ENCODE data around the gene SLC26A6. TPM values are rescaled to one million over a fixed set of nuclear protein-coding genes. Genes with fewer than 3 reads are reported as not detected.

The SLC26A6 gene
- total and polyA plus RNA-seq, 7 donors, result 4.5 to 13.0 (median 6.2) TPM

GRCh38 chr3:48598323-48599076 is 36.8 kb downstream of the SLC26A6 start:
- Histone ChIP-seq H3K4me3 (peak overlapping the region; percentile 2), H3K9me3 (no peaks in the 10 kb centered on the region), H3K27me3 (ENCODE audit: insufficient read depth in 3 of 3, low read length in 2 of 3) (no peaks in the 10 kb centered on the region), H3K36me3 (ENCODE audit: insufficient read depth in 1 of 2, low read depth in 1 of 2) (peaks cover 22 to 50% of the 10 kb centered on the region in 2 donors), H3K4me1 (peaks cover 77% of the 10 kb centered on the region), H3K27ac (peak overlapping the region; percentile 94)
- TF ChIP-seq CTCF (IDR thresholded peaks at IDR 0.05), result no peak
- 17 to 30% (median 26%) methylated on average over 5 of the region's 5 CpGs for WGBS, 3 donors
- intact Hi-C loops (cut with DNase I), result no loop called here
- DNase-seq, result peak; percentile 70 to 91
- ATAC-seq, result peak; percentile 73 to 85 (median 82)

GRCh38 chr3:48597408-48597800 is 37.9 kb downstream of the SLC26A6 start:
- DNase-seq (no peak), ATAC-seq (no peak)
- Histone ChIP-seq H3K27me3 (ENCODE audit: insufficient read depth in 3 of 3, low read length in 2 of 3) (no peaks in the 10 kb centered on the region), H3K9me3 (no peaks in the 10 kb centered on the region), H3K36me3 (ENCODE audit: insufficient read depth in 1 of 2, low read depth in 1 of 2) (peaks cover 13 to 39% of the 10 kb centered on the region in 2 donors), H3K4me1 (peaks cover 77% of the 10 kb centered on the region), H3K4me3 (no peak overlapping the region), H3K27ac (peak overlapping the region; percentile 94)
- TF ChIP-seq CTCF (IDR thresholded peaks at IDR 0.05), result no peak
- WGBS, 3 donors, result 46 to 65% (median 49%) methylated on average over 6 of the region's 6 CpGs
- intact Hi-C loops (cut with DNase I), result no loop called here

GRCh38 chr3:48596676-48597407 is 38.4 kb downstream of the SLC26A6 start:
- no peak for ATAC-seq

DNA sequence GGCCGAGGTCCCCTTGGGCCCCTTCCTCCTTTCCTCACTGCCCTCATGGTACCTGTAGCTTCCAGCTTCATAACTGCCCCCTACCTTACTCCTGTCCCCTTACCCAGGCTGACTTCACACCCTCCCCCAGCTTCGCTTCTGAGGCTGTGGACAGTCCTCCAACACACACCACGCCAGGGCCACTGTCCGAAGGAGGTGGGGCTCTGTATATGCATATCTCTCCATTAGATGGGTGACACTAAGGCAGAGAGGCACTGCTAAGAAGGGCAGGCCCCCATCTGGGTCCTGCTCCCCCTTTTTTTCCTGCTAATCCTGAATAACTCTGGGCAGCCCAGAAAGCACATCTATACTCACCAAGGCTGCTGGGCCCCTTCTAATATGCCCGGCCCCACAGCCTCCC is 39.1 kb downstream of the SLC26A6 start:
- no peak for TF ChIP-seq CTCF (IDR thresholded peaks at IDR 0.05)
- ATAC-seq (no peak), DNase-seq (no peak)
- Histone ChIP-seq H3K9me3 (no peaks in the 10 kb centered on the region), H3K36me3 (ENCODE audit: insufficient read depth in 1 of 2, low read depth in 1 of 2) (peaks cover 11 to 27% of the 10 kb centered on the region in 2 donors), H3K27ac (peak overlapping the region; percentile 94), H3K27me3 (ENCODE audit: insufficient read depth in 3 of 3, low read length in 2 of 3) (no peaks in the 10 kb centered on the region), H3K4me3 (no peak overlapping the region), H3K4me1 (peaks cover 67% of the 10 kb centered on the region)
- intact Hi-C loops (cut with DNase I), result no loop called here
- 71 to 82% (median 71%) methylated on average over 5 of the region's 5 CpGs for WGBS, 3 donors

More at GRCh38 chr3:48596676-48597407, 38.4 kb downstream of the SLC26A6 start:
- peaks cover 73% of the 10 kb centered on the region for H3K4me1 ChIP-seq
- DNase-seq, result no peak
- intact Hi-C loops (cut with DNase I), result no loop called here
- WGBS, 3 donors, result 44 to 77% (median 62%) methylated on average over 8 of the region's 8 CpGs
- H3K9me3 ChIP-seq, result no peaks in the 10 kb centered on the region
- no peaks in the 10 kb centered on the region for H3K27me3 ChIP-seq (ENCODE audit: insufficient read depth in 3 of 3, low read length in 2 of 3)
- peak overlapping the region; percentile 94 for H3K27ac ChIP-seq
- H3K4me3 ChIP-seq, result no peak overlapping the region
- H3K36me3 ChIP-seq (ENCODE audit: insufficient read depth in 1 of 2, low read depth in 1 of 2), result peaks cover 13 to 33% of the 10 kb centered on the region in 2 donors
- TF ChIP-seq CTCF (IDR thresholded peaks at IDR 0.05), result no peak
